Spleen (tissue), 7 donors: ENCODE data around the gene ALK.

Experiments
- POLR2A ChIP-seq, 3 donors: fragments of 450-650 bp; IDR thresholded peaks; one replicate each; pipeline ENCODE4 v1.5.1; 2017; ENCODE audit warnings: antibody characterized with exemption in 3 of 3, mild to moderate bottlenecking in 1 of 3
- TF ChIP-seq, protein P1 (sequence below), 11 experiments: fragments of 200-600 bp in 7 of 11; fragments of 450-650 bp in 4 of 11; sonication (generic) in 4 of 11; IDR thresholded peaks in 8 of 11; conservative IDR thresholded peaks in 3 of 11; 1 replicate in 7 of 11; 2 replicates in 4 of 11; pipeline versions ENCODE4 v1.4.0 to v1.8.0; 2016 to 2021; ENCODE audit warnings: antibody characterized with exemption in 11 of 11, inconsistent platforms in 4 of 11, mild to moderate bottlenecking in 1 of 11
- donor health status: DM: no; HTN: no; CAD: no; lungs with moderate emphysema.
- donor health status: DM: no; HTN: no; CAD: no.
- donor health status: DM: no; HTN: no; CAD: no.

DNA sequence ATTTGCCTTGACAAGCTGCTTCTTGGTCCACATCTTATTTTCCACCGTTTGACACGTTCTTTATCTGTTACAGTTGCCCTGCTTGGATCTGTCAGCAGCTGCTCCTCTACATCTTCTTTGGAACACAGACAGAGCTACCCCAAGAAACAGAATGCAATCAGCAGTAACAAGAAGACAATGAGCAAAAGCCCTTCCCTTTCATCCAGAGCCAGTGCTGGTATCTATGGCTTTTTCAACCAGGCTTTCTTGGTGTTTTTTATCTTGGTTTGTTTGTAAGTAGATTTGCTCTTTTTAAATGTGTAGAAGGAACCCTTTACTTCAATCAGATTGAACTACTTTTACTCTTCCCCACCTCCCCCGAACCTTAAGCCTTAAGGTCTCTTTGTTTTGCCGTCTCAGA lies 764.3 kb downstream of the ALK start:
- TF ChIP-seq, protein P1, sequence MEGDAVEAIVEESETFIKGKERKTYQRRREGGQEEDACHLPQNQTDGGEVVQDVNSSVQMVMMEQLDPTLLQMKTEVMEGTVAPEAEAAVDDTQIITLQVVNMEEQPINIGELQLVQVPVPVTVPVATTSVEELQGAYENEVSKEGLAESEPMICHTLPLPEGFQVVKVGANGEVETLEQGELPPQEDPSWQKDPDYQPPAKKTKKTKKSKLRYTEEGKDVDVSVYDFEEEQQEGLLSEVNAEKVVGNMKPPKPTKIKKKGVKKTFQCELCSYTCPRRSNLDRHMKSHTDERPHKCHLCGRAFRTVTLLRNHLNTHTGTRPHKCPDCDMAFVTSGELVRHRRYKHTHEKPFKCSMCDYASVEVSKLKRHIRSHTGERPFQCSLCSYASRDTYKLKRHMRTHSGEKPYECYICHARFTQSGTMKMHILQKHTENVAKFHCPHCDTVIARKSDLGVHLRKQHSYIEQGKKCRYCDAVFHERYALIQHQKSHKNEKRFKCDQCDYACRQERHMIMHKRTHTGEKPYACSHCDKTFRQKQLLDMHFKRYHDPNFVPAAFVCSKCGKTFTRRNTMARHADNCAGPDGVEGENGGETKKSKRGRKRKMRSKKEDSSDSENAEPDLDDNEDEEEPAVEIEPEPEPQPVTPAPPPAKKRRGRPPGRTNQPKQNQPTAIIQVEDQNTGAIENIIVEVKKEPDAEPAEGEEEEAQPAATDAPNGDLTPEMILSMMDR (IDR thresholded peaks at IDR 0.05 in 8 of 11, conservative IDR thresholded peaks at IDR 0.05 in 3 of 11) = no peak
- no peak for TF ChIP-seq POLR2A (IDR thresholded peaks at IDR 0.05)
